Adipose tissue (tissue), 3 donors: Measurements from ENCODE around the gene LRP1-AS. TPM values are rescaled to one million over a fixed set of nuclear protein-coding genes. Genes with fewer than 3 reads are reported as not detected.

Source experiments
- H3K27ac ChIP-seq: one replicate; pipeline ENCODE4 v1.5.1; 2013; ENCODE audit warnings: low read depth, low read length
- WGBS, 3 donors: extraction: QIAGEN DNeasy Blood & Tissue Kit; methylation state at CpG; one replicate each; pipeline ENCODE4 v1.1.7; 2013; 5-methylcytosine and 5-hydroxymethylcytosine counted together
- polyA plus RNA-seq, 3 donors: library from polyadenylated mRNA; stranded (reverse); fragments of 200-250 nt; gene quantifications; one replicate each; pipeline ENCODE4 v1.2.3, GENCODE V29; 2013
- donor health status: healthy with polysubstance abuse.
- donor health status: Bipolar disorder and iron deficiency.
- donor health status: healthy.

Gene LRP1-AS
- polyA plus RNA-seq, 3 donors, result not detected

- no peak overlapping the region for H3K27ac ChIP-seq
- 59 to 73% (median 72%) methylated on average over 5 of the region's 5 CpGs for WGBS, 3 donors
Observed at GRCh38 chr12:57181561-57182155, 34.2 kb upstream of the LRP1-AS start.

DNA sequence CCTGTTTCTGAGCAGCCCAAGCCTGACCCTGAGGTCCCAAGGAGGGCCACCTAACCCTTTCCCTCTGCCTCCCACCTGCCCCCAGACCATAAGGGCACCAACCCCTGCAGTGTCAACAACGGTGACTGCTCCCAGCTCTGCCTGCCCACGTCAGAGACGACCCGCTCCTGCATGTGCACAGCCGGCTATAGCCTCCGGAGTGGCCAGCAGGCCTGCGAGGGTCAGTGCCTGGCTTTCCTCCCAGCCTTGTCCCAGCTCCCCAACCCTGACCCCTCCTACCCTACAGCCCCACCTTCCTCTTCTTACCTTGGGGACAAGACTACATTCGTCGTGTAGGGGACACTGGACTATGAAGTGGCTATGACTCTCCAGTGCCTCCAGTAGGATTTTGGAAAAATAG lies 33.7 kb upstream of the LRP1-AS start:
- H3K27ac ChIP-seq, result no peak overlapping the region
- 68 to 73% (median 73%) methylated on average over 9 of the region's 9 CpGs for WGBS, 3 donors

- H3K27ac ChIP-seq, result no peak overlapping the region
- WGBS, 3 donors, result 91 to 93% (median 91%) methylated on average over 20 of the region's 20 CpGs
Observed at GRCh38 chr12:57180321-57180989, 33.0 kb upstream of the LRP1-AS start.

DNA sequence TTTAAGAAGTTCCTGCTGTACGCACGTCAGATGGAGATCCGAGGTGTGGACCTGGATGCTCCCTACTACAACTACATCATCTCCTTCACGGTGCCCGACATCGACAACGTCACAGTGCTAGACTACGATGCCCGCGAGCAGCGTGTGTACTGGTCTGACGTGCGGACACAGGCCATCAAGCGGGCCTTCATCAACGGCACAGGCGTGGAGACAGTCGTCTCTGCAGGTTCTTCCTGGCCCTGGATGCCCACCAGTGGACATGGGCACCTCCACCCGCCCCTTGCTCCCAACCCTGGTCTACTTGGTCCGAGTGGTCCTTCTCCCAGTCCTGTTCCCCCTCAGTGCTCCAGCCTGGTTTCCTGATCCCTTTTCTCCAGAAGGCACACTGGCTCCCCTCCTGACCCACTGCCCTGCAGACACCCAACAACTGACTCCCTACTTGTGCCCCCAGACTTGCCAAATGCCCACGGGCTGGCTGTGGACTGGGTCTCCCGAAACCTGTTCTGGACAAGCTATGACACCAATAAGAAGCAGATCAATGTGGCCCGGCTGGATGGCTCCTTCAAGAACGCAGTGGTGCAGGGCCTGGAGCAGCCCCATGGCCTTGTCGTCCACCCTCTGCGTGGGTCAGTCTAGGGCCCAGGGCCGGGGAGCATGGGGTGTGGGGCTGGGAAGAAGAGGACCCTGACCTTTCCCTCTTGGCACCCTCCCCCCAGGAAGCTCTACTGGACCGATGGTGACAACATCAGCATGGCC lies 32.1 kb upstream of the LRP1-AS start:
- whole genome bisulfite sequencing, 3 donors, result 87 to 94% (median 90%) methylated on average over 27 of the region's 27 CpGs
- H3K27ac ChIP-seq, result no peak overlapping the region

- WGBS, 3 donors, result 82 to 86% (median 83%) methylated on average over 14 of the region's 14 CpGs
- no peak overlapping the region for H3K27ac ChIP-seq
Observed at GRCh38 chr12:57178213-57178612, 30.8 kb upstream of the LRP1-AS start.

GRCh38 chr12:57177354-57177753 lies 29.9 kb upstream of the LRP1-AS start:
- H3K27ac ChIP-seq, result no peak overlapping the region
- 88 to 93% (median 90%) methylated on average over 16 of the region's 16 CpGs for WGBS, 3 donors

DNA sequence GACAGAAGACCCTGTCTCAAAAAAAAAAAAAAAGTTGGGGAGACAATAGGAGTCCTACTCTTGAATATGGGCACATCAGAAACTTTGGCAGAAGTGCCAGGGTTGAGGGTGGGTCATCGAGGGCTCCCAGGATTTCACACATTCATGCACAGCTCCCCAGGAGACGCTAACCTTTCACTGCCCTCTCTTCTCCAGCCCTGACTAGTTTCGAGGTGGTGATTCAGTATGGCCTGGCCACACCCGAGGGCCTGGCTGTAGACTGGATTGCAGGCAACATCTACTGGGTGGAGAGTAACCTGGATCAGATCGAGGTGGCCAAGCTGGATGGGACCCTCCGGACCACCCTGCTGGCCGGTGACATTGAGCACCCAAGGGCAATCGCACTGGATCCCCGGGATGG lies 29.4 kb upstream of the LRP1-AS start:
- WGBS, 3 donors, result 84 to 88% (median 85%) methylated on average over 9 of the region's 9 CpGs
- no peak overlapping the region for H3K27ac ChIP-seq

DNA sequence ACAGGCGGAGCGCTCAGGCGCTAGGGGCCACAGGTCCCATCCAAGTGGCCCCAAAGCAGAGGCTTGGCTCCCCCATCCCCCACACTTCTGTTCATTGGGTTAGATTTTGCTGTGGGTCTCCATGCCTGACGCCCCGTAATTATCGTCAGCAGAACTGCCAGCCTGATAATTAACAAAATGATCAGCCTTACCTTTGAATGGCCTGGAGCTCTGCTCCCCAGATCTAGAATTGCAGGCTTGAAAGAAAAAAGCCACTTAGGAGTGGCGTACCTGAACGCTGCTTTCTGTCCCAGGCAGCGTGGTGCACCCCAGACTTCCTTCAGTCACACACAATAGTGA lies 28.7 kb upstream of the LRP1-AS start:
- no peak overlapping the region for H3K27ac ChIP-seq
- 83 to 90% (median 83%) methylated on average over 9 of the region's 9 CpGs for WGBS, 3 donors

DNA sequence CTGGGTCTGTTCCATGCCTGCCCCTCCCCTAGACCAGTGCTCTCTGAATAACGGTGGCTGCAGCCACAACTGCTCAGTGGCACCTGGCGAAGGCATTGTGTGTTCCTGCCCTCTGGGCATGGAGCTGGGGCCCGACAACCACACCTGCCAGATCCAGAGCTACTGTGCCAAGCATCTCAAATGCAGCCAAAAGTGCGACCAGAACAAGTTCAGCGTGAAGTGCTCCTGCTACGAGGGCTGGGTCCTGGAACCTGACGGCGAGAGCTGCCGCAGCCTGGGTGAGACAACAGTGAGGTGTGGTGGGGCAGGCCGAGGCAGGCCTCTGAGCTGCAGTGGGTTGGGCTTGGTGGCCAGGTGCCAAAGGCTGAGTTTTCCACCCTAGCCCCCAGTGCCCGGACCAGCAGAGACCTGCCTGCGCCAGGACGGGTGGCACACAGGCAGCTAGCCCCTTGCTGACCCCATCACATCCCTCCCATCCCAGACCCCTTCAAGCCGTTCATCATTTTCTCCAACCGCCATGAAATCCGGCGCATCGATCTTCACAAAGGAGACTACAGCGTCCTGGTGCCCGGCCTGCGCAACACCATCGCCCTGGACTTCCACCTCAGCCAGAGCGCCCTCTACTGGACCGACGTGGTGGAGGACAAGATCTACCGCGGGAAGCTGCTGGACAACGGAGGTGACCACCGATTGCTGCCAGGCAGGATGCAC lies 28.2 kb upstream of the LRP1-AS start:
- H3K27ac ChIP-seq, result no peak overlapping the region
- WGBS, 3 donors, result 50 to 58% (median 56%) methylated on average over 29 of the region's 29 CpGs

- 84 to 92% (median 88%) methylated on average over 14 of the region's 14 CpGs for WGBS, 3 donors
- H3K27ac ChIP-seq, result no peak overlapping the region
Observed at GRCh38 chr12:57173683-57174082, 26.3 kb upstream of the LRP1-AS start.

- WGBS, 3 donors, result 63 to 67% (median 64%) methylated on average over 11 of the region's 11 CpGs
Observed at GRCh38 chr12:57173089-57173488, 25.7 kb upstream of the LRP1-AS start.

GRCh38 chr12:57171668-57172067 lies 24.2 kb upstream of the LRP1-AS start:
- 52 to 54% (median 54%) methylated on average over 3 to 4 of the region's 4 CpGs for WGBS, 3 donors
- no peak overlapping the region for H3K27ac ChIP-seq

More at GRCh38 chr12:57173089-57173488, 25.7 kb upstream of the LRP1-AS start:
- no peak overlapping the region for H3K27ac ChIP-seq

GRCh38 chr12:57170927-57171326 lies 23.5 kb upstream of the LRP1-AS start:
- 78 to 91% (median 82%) methylated on average over 4 of the region's 4 CpGs for WGBS, 3 donors
- no peak overlapping the region for H3K27ac ChIP-seq

DNA sequence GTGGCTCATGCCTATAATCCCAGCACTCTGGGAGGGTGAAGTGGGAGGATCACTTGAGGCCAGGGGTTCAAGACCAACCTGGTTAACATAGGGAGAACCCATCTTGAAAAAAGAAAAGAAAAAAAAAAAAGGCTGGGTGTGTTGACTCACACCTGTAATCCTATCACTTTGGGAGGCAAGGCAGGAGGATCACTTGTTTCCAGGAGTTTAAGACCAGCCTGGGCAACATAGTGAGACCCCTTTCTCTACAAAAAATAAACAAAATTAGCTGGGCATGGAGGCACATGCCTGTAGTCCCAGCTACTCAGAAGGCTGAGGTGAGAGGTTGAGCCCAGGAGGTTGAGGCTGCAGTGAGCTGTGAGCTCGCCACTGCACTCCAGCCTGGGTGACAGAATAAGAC lies 23.0 kb upstream of the LRP1-AS start:
- WGBS, 3 donors, result 67 to 100% (median 88%) methylated on average over 1 of the region's 1 CpG
- H3K27ac ChIP-seq, result no peak overlapping the region

DNA sequence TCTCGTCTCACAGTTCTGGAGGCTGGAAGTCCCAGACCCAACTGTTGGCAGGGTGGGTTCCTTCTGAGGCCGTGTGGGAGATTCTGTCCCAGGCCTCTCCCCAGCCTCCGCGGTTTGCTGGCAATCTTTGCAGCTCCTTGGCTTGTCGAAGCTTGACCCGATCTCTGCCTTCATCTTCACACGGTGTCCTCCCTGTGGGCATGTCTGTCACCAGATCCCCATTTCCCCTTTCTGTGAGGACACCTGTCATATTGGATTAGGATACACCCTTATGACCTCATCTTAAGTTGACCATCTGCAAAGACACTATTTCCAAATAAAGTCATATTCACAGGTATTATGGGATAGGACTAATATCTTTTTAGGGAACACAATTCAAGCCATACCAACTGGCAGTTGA lies 22.6 kb upstream of the LRP1-AS start:
- 53 to 82% (median 61%) methylated on average over 7 of the region's 7 CpGs for WGBS, 3 donors
- H3K27ac ChIP-seq, result no peak overlapping the region

DNA sequence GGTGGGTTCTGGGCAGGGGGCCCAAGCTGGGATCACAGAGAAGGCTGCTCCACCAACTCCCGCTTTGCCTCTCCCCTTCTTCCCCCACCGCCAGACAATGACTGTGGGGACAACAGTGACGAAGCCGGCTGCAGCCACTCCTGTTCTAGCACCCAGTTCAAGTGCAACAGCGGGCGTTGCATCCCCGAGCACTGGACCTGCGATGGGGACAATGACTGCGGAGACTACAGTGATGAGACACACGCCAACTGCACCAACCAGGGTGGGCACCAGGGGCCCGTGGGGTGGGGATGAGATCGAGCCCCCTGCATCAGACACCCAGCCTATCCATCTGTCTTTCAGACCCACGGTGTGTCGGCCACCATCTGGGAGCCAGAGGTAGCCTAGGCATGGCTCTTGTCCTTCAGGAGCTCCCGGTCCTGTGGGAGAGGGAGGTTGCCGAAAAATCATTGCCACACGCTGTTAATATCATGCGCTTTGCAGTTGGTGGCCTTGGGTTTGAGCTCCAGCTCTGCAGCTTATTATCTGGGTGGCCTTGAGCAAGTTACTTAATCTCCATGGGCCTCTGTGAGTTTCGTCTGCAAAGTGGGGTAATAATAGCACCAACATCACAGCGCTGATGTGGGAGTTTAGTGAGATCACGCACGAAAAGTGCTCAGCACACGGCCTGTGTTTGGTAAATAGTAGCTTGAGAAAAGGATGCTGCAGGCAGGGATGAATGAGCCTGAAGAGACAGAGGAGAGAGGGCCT lies 21.8 kb upstream of the LRP1-AS start:
- H3K27ac ChIP-seq, result no peak overlapping the region
- 77 to 83% (median 82%) methylated on average over 22 to 23 of the region's 23 CpGs for WGBS, 3 donors

DNA sequence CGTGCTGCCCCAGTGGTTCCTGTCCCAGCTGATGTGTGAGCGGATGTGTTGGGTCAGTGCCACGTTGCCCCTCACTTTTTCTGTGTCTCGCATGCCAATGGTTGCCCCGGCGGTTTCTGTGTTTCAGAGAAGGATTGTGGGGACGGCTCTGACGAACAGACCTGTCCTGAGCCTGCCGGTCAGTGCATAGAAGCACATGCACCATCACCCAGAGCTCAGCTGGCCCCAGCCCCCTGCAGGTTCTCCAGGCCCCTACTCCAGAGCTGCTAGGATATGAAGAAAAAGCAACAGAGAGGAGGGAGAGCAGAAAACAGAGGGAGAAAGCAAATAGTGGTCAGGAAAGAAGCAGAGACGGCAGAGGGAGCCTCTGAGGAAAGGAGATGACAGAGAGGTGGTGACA lies 20.6 kb upstream of the LRP1-AS start:
- no peak overlapping the region for H3K27ac ChIP-seq
- WGBS, 3 donors, result 79 to 85% (median 84%) methylated on average over 10 of the region's 10 CpGs

- no peak overlapping the region for H3K27ac ChIP-seq
- WGBS, 3 donors, result 57 to 70% (median 66%) methylated on average over 10 of the region's 10 CpGs
Observed at GRCh38 chr12:57166971-57167371, 19.6 kb upstream of the LRP1-AS start.
